HG03354 (cell line): ENCODE measurements around the gene SLC11A1.

Experiments used
- ATAC-seq: cut with Tn5 transposase; IDR thresholded peaks from one replicate; pipeline ENCODE4 v1.9.1; 2021; ENCODE audit warnings: mild to moderate bottlenecking; ENCODE audit not compliant: unreplicated experiment, poor library complexity, severe bottlenecking

SLC11A1 gene

DNA sequence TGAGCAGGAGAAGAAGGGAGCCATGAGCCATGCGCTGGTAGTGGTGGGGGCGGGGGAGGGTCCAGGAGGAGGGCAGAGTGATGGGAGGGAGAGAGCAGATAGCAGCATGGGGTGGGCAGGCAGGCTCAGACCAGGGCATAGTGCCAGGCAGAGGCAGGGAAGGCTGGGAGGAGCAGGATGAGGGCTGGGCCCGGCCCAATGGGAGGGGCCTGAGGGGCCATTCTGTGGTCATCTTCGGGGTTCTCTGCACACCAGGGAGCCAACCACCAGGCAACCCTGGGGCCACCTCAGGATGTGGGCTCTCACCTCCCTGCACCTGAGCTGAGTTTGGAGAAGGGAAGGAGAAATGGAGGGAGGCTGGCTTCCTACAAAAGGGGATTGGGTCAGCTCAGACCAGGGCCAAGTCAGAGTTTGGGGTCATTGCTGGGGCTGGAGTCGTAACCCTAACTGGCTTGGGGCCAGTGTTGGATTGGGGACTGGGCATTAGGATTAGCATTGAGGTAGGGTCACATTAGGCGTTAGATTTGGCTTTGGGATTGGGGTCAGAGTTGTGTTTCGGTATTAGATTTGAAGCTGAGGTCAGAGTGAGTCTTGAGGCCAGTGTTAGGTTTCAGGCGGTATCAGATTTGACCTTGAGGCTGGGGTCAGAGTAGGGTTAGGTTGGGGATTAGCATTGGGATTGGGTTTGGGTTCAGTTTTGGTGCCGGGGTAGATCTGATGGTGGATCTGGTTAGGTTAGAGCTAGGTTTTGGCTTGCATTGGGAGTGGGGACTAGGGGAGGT, 48.0 kb downstream of the SLC11A1 start:
- ATAC-seq, result no peak

DNA sequence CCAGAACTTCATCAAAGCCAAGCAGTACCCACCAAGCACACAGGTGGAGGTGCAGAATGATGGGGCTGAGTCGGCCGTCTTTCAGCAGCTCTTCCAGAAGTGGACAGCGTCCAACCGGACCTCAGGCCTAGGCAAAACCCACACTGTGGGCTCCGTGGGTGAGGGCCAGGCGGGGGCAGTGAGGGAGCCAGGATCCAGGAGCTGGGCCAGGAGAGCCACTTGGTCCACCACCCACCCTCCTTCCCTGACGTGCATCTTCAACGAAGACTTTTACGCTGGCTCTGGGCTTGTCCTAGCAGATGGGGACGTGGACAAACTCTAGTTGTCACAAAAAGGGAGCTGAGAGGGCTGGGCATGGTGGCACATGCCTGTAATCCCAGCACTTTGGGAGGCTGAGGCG, 48.6 kb downstream of the SLC11A1 start:
- ATAC-seq, result no peak

DNA sequence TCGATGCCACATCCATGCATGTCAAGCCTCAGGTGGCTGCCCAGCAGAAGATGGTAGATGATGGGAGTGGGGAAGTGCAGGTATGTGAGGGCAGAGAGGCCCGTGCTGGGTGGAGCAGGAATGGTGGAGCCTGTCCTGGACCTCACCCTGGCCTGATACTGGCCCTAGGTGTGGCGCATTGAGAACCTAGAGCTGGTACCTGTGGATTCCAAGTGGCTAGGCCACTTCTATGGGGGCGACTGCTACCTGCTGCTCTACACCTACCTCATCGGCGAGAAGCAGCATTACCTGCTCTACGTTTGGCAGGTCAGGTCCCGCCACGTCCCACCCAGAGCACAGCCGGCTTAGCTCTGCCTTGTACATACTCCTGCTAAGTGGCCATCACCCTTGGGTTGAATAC, 49.8 kb downstream of the SLC11A1 start:
- no peak for ATAC-seq

GRCh38 chr2:218432676-218433365, 50.7 kb downstream of the SLC11A1 start:
- ATAC-seq, result no peak

GRCh38 chr2:218434456-218434855, 52.4 kb downstream of the SLC11A1 start:
- ATAC-seq, result no peak

DNA sequence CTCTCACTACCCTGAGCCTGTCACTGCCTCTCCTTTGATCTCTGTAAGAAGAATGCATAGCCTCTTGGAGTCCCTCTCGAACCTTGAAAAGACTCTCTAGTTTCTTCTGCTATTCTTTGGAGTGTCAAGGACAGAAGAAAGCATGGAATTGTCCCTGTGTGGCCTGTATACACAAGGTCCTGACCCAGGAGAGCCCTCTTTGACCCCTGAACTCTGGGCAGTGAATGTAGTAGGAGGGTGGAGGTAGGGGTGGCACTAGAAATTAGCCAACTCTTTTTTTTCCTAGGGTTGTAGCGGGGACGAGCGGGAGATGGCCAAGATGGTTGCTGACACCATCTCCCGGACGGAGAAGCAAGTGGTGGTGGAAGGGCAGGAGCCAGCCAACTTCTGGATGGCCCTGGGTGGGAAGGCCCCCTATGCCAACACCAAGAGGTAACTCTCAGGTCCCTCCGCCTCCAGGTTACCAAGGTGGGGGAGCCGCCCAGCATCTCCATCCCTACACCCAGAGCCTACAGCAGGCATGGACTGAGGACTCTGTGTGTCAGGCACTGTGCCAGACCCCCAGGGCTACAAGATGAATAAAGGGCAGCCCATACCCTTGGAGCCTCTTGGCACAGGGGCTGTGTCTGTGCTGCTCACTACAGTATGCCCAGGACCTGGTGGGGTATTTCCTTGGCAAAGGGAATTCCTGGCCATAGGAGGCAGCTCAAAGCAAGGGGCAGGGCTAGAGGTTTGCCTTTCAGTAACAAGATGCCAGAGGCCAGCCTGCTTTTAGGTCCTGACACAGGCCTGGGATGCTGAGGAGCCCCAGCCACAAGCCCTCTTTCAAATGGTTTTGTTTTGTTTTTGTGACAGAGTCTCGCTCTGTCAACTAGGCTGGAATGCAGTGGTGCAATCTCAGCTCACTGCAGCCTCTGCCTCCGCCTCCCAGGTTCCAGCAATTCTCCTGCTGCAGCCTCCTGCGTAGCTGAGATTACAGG, 53.2 kb downstream of the SLC11A1 start:
- no peak for ATAC-seq

- no peak for ATAC-seq
These were observed 54.9 kb downstream of the SLC11A1 start for GRCh38 chr2:218436992-218437391.

- ATAC-seq, result no peak
These were observed 55.9 kb downstream of the SLC11A1 start for GRCh38 chr2:218437969-218438368.

- ATAC-seq, result no peak
These were observed 56.5 kb downstream of the SLC11A1 start for GRCh38 chr2:218438596-218438995.

DNA sequence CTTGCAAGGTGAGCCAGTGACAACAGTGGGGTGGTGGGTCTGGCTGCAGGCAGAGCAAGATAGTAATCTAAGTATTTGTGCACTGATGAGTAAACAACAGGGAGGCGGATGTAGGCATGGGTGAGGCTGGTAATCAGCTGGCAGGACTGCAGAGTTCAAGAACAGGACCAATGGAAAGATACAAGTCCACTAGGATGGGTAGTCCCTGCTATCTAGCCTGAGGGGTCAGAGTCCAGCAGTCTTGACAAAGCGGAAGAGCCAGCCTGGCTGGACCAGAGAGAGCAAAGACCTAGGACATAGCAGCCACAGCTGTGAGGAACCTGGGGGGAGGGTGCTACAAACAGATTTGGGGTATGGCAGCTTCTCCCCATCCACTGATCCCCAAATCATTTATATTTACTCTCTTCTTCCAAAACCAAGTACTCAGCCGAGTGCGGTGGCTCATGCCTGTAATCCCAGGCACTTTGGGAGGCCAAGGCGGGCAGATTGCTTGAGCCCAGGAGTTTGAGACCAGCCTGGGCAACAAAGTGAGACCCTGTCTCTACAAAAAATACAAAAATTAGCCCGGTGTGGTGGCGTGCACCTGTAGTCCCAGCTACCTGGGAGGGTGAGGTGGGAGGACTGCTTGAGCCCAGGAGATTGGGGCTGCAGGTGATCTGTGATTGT, 62.8 kb downstream of the SLC11A1 start:
- no peak for ATAC-seq

DNA sequence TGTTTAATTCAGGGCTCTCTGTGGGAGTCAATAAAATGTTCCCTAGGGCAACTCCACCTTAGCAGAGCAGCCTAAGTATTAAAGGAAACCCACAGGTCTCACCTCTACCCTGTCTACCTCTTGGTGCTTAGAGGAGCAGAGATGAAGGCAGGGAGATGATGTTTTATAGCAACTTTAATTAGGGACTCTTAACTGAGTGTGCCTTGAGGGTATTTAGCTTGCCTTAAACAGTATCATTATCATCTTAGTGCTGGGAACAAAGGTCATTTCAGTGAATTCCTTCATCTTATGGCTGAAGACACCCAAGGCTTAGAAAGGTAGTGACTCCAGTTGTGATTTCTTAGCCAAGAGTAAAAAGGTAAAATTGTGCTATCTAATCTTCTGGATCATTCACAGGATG, 63.5 kb downstream of the SLC11A1 start:
- no peak for ATAC-seq
